IMR-90 (cell line): Measurements from ENCODE around the gene DOK4. TPM values are rescaled to one million over a fixed set of nuclear protein-coding genes. Genes with fewer than 3 reads are reported as not detected.

Experiments used
- ATAC-seq: fragments of 200-7000 bp; cut with Tn5 transposase; 2 replicates; pipeline ENCODE4 v1.9.1; 2020; ENCODE audit warnings: low read depth, mild to moderate bottlenecking, moderate library complexity
- BruUV-seq: library from RNA; stranded (reverse); fragments of 400-500 nt; replicated peaks from 2 replicates; lab custom pipeline; 2021; lab: Mats Ljungman, UMichigan
- CTCF ChIA-PET: fragments of 300-600 bp; formaldehyde crosslinking; extraction: SDS; loops from one replicate; lab custom pipeline; 2021; ENCODE audit warnings: antibody characterized with exemption; lab: Yijun Ruan, JAX
- POLR2A ChIA-PET: fragments of 300-600 bp; sonication (Branson Sonifier 250); formaldehyde crosslinking; loops from one replicate; lab custom pipeline; 2022; ENCODE audit warnings: antibody characterized with exemption; ENCODE audit not compliant: unreplicated experiment; lab: Charles Lee
- DNase-seq: peaks from one replicate; pipeline ENCODE4 v3.0.0; 2013
- H2AFZ ChIP-seq: replicated peaks from 2 replicates; pipeline ENCODE3; 2013; ENCODE audit warnings: low read length, mild to moderate bottlenecking; ENCODE audit not compliant: poor library complexity
- H2AK5ac ChIP-seq: 2 replicates; pipeline ENCODE4 v1.6.1; 2013; ENCODE audit warnings: low read depth, low read length, inconsistent platforms
- H2AK9ac ChIP-seq: replicated peaks from 2 replicates; pipeline ENCODE3; 2013; ENCODE audit warnings: mild to moderate bottlenecking, low read depth, low read length, moderate library complexity; ENCODE audit not compliant: poor library complexity
- H2BK120ac ChIP-seq: 2 replicates; pipeline ENCODE4 v1.6.1; 2013; ENCODE audit warnings: low read depth, low read length, inconsistent platforms
- H2BK15ac ChIP-seq: 3 replicates; pipeline ENCODE4 v1.6.1; 2013; ENCODE audit warnings: low read depth, low read length, inconsistent platforms
- H2BK20ac ChIP-seq: 2 replicates; pipeline ENCODE4 v1.6.1; 2013; ENCODE audit warnings: low read depth, mild to moderate bottlenecking, inconsistent platforms, low read length, moderate library complexity
- H2BK5ac ChIP-seq: 2 replicates; pipeline ENCODE4 v1.6.1; 2013; ENCODE audit warnings: mild to moderate bottlenecking, low read depth, low read length, inconsistent platforms; ENCODE audit not compliant: poor library complexity, severe bottlenecking
- H3K14ac ChIP-seq: replicated peaks from 2 replicates; pipeline ENCODE4 v1.6.1; 2013; ENCODE audit warnings: low read depth, low read length, inconsistent platforms
- H3K18ac ChIP-seq: 2 replicates; pipeline ENCODE4 v1.6.1; 2013; ENCODE audit warnings: low read depth, low read length, control low read depth
- H3K23ac ChIP-seq: 2 replicates; pipeline ENCODE4 v1.6.1; 2013; ENCODE audit warnings: low read depth, low read length, inconsistent platforms
- H3K27ac ChIP-seq: 2 replicates; pipeline ENCODE4 v1.5.1; 2013; ENCODE audit warnings: mild to moderate bottlenecking, control low read depth, low read length; ENCODE audit not compliant: insufficient read depth
- H3K27me3 ChIP-seq: 2 replicates; pipeline ENCODE4 v1.6.1; 2013; ENCODE audit warnings: low read length; ENCODE audit not compliant: control insufficient read depth, insufficient read depth
- H3K36me3 ChIP-seq: 2 replicates; pipeline ENCODE4 v1.6.1; 2013; ENCODE audit warnings: low read length, mixed read lengths; ENCODE audit not compliant: control insufficient read depth, insufficient read depth
- H3K4ac ChIP-seq: 2 replicates; pipeline ENCODE4 v1.6.1; 2013; ENCODE audit warnings: low read depth, low read length, inconsistent platforms
- H3K4me1 ChIP-seq: 2 replicates; pipeline ENCODE4 v1.6.1; 2013; ENCODE audit warnings: low read length, mixed read lengths; ENCODE audit not compliant: control insufficient read depth, insufficient read depth
- H3K4me2 ChIP-seq: 2 replicates; pipeline ENCODE4 v1.6.1; 2013; ENCODE audit warnings: low read depth, mild to moderate bottlenecking, control low read depth, low read length, moderate library complexity
- H3K4me3 ChIP-seq: 2 replicates; pipeline ENCODE4 v1.5.1; 2013; ENCODE audit warnings: low read depth, mild to moderate bottlenecking, control low read depth, low read length, moderate library complexity; ENCODE audit not compliant: insufficient read depth
- H3K56ac ChIP-seq: 2 replicates; pipeline ENCODE4 v1.6.1; 2013; ENCODE audit warnings: low read length, inconsistent platforms; ENCODE audit not compliant: insufficient read depth; ENCODE audit errors: extremely low read depth
- H3K79me1 ChIP-seq, 2 experiments: 2 replicates each; pipeline ENCODE4 v1.6.1; 2013; ENCODE audit warnings: low read length in 2 of 2, inconsistent platforms in 1 of 2, low read depth in 1 of 2
- H3K9ac ChIP-seq: 2 replicates; pipeline ENCODE4 v1.6.1; 2013; ENCODE audit warnings: low read depth, low read length, control low read depth
- H3K9me1 ChIP-seq: 2 replicates; pipeline ENCODE4 v1.6.1; 2013; ENCODE audit warnings: low read length, inconsistent platforms; ENCODE audit not compliant: insufficient read depth
- H3K9me3 ChIP-seq: 2 replicates; pipeline ENCODE4 v1.6.1; 2013; ENCODE audit warnings: low read length; ENCODE audit not compliant: control insufficient read depth, insufficient read depth
- H4K20me1 ChIP-seq: 2 replicates; pipeline ENCODE4 v1.6.1; 2013; ENCODE audit warnings: low read length, inconsistent platforms; ENCODE audit not compliant: insufficient read depth
- H4K5ac ChIP-seq: 2 replicates; pipeline ENCODE4 v1.6.1; 2013; ENCODE audit warnings: mild to moderate bottlenecking, low read depth, low read length, control low read depth
- H4K8ac ChIP-seq, 2 experiments: 2 replicates each; pipeline ENCODE4 v1.6.1; 2013; ENCODE audit warnings: low read depth in 2 of 2, low read length in 2 of 2, control low read depth in 1 of 2, inconsistent platforms in 1 of 2
- H4K91ac ChIP-seq: 2 replicates; pipeline ENCODE4 v1.6.1; 2013; ENCODE audit warnings: low read depth, low read length, inconsistent platforms; ENCODE audit not compliant: insufficient read depth
- BHLHE40 ChIP-seq: fragments of 150-350 bp; IDR thresholded peaks from 2 replicates; pipeline ENCODE4 v1.6.1; 2016; ENCODE audit warnings: mild to moderate bottlenecking, low read depth, low read length
- CEBPB ChIP-seq: IDR thresholded peaks from 2 replicates; pipeline ENCODE4 v1.6.1; 2012; ENCODE audit warnings: low read depth, low read length, improper control_type of control experiment
- CHD1 ChIP-seq: IDR thresholded peaks from 2 replicates; pipeline ENCODE4 v1.6.1; 2012; ENCODE audit warnings: low read depth, low read length, improper control_type of control experiment
- FOS ChIP-seq: fragments of 150-350 bp; IDR thresholded peaks from 2 replicates; pipeline ENCODE4 v1.6.1; 2016; ENCODE audit warnings: low read depth, low read length
- MAFK ChIP-seq: IDR thresholded peaks from 2 replicates; pipeline ENCODE4 v1.6.1; 2012; ENCODE audit warnings: low read depth, low read length, improper control_type of control experiment
- MAZ ChIP-seq: IDR thresholded peaks from 2 replicates; pipeline ENCODE4 v1.6.1; 2012; ENCODE audit warnings: low read depth, mild to moderate bottlenecking, low read length, improper control_type of control experiment, moderate library complexity, borderline replicate concordance
- MXI1 ChIP-seq: IDR thresholded peaks from 2 replicates; pipeline ENCODE4 v1.6.1; 2012; ENCODE audit warnings: low read depth, mild to moderate bottlenecking, low read length, moderate library complexity, borderline replicate concordance
- NFE2L2 ChIP-seq: fragments of 150-350 bp; IDR thresholded peaks from 2 replicates; pipeline ENCODE4 v1.6.1; 2016; ENCODE audit warnings: low read depth, mild to moderate bottlenecking, low read length
- POLR2A ChIP-seq: IDR thresholded peaks from 2 replicates; pipeline ENCODE4 v1.6.1; 2012; ENCODE audit warnings: mild to moderate bottlenecking, low read depth, low read length
- RAD21 ChIP-seq: IDR thresholded peaks from 2 replicates; pipeline ENCODE4 v1.6.1; 2012; ENCODE audit warnings: low read length, improper control_type of control experiment
- RCOR1 ChIP-seq: IDR thresholded peaks from 2 replicates; pipeline ENCODE4 v1.6.1; 2012; ENCODE audit warnings: mild to moderate bottlenecking, low read length, improper control_type of control experiment; ENCODE audit not compliant: insufficient replicate concordance
- RFX5 ChIP-seq: IDR thresholded peaks from 2 replicates; pipeline ENCODE4 v1.8.0; 2012; ENCODE audit warnings: low read depth, mild to moderate bottlenecking, low read length, moderate library complexity
- SMC3 ChIP-seq: fragments of 150-350 bp; IDR thresholded peaks from 2 replicates; pipeline ENCODE4 v1.6.1; 2016; ENCODE audit warnings: low read depth, mild to moderate bottlenecking, antibody characterized with exemption, low read length, moderate library complexity
- USF2 ChIP-seq: fragments of 150-350 bp; IDR thresholded peaks from 2 replicates; pipeline ENCODE4 v1.6.1; 2017; ENCODE audit warnings: mild to moderate bottlenecking, antibody characterized with exemption, low read length, low read depth
- WGBS, 2 experiments: methylation state at CpG; one replicate each; pipeline versions ENCODE4 v1.1.5 to v1.1.7; 2013; ENCODE audit warnings: missing lambda C conversion rate in 2 of 2; ENCODE audit not compliant: insufficient read length in 1 of 2; ENCODE audit errors: extremely low coverage in 2 of 2; 5-methylcytosine and 5-hydroxymethylcytosine counted together
- dilution Hi-C: fragments of 300-500 bp; cut with HindIII; formaldehyde crosslinking; loops from one replicate; pipeline ENCODE4 v1.14.3; 2018; ENCODE audit warnings: low sequenced_read_pairs; ENCODE audit not compliant: unreplicated experiment
- in situ Hi-C: fragments of 300-500 bp; cut with MboI; formaldehyde crosslinking; loops from 3 replicates; pipeline ENCODE4 v1.14.3; 2019; ENCODE audit warnings: low sequenced_read_pairs, inconsistent platforms, mixed read lengths
- intact Hi-C: fragments of 100-400 bp; cut with micrococcal nuclease; formaldehyde crosslinking; loops from 2 replicates; pipeline ENCODE4 v1.10.0; 2022
- polyA plus RNA-seq, 3 experiments: library from polyadenylated mRNA; depleted of rRNA; stranded (reverse); fragments of >200 nt; gene quantifications; 2 replicates each; pipeline ENCODE4 v1.2.3, GENCODE V29; 2012; ENCODE audit warnings: low replicate concordance in 1 of 3
- total RNA-seq: library from RNA; depleted of rRNA; stranded (reverse); fragments of >200 nt; gene quantifications from 2 replicates; pipeline ENCODE4 v1.2.3, GENCODE V29; 2012
- TF ChIP-seq, protein P1 (sequence below): fragments of 150-350 bp; IDR thresholded peaks from 2 replicates; pipeline ENCODE4 v1.6.1; 2016; ENCODE audit warnings: low read depth, mild to moderate bottlenecking, low read length, moderate library complexity, borderline replicate concordance
- TF ChIP-seq, protein P2 (sequence below): conservative IDR thresholded peaks from 2 replicates; pipeline ENCODE4 v1.5.1; 2012; ENCODE audit warnings: mild to moderate bottlenecking, low read depth, low read length, improper control_type of control experiment

Gene DOK4
- total and polyA plus RNA-seq, 2 of the 4 experiments (the other 2 are of a cell fraction): 22.0 to 25.9 TPM

DNA sequence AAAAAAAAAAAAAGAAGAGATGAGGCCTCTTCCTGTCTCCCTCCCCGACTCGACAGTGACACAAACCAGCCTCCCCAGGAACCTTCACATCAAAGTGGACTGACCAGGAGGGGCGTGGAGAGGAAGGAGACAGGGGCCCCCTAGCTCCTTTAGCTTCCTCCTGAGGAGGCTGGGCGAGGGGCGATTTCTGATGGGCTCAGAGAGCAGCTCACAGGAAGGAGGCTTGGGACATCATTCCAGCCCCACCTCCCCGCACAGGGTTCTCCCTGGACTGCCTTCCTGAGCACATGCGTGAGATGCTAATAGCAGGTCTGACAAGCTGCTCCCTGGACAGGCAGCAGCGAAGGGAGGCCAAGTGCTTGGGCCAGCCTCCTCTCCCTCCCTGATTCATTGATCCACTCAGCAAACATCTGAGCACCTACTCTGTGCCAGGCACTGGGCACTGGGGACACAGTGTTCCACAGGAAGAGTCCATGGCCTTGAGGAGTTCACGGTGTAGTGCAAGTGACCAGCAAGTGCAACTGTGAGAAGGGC is 14.4 kb upstream of the DOK4 start:
- H3K9me1 ChIP-seq: no peaks in the 10 kb centered on the region
- H3K4ac ChIP-seq: no peak overlapping the region
- no peaks in the 10 kb centered on the region for H3K4me1 ChIP-seq
- in situ Hi-C loops (no loop called here), dilution Hi-C loops (no loop called here), intact Hi-C loops (no loop called here)
- BruUV-seq: no TSS peak
- CTCF ChIA-PET: interaction anchor here (0.6 kb wide), 1 partner anchor 15 kb away, joined by 3 read pairs; the partner anchor contains the start of gene DOK4
- no peak overlapping the region for H2BK5ac ChIP-seq
- TF ChIP-seq BHLHE40: no peak
- TF ChIP-seq FOS: no peak
- no peak for TF ChIP-seq RAD21
- TF ChIP-seq, protein P1, sequence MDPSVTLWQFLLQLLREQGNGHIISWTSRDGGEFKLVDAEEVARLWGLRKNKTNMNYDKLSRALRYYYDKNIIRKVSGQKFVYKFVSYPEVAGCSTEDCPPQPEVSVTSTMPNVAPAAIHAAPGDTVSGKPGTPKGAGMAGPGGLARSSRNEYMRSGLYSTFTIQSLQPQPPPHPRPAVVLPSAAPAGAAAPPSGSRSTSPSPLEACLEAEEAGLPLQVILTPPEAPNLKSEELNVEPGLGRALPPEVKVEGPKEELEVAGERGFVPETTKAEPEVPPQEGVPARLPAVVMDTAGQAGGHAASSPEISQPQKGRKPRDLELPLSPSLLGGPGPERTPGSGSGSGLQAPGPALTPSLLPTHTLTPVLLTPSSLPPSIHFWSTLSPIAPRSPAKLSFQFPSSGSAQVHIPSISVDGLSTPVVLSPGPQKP: no peak
- TF ChIP-seq RCOR1: no peak
- no peak for TF ChIP-seq SMC3
- no peak for TF ChIP-seq NFE2L2
- TF ChIP-seq USF2: no peak
- TF ChIP-seq POLR2A: no peak
- TF ChIP-seq, protein P2, sequence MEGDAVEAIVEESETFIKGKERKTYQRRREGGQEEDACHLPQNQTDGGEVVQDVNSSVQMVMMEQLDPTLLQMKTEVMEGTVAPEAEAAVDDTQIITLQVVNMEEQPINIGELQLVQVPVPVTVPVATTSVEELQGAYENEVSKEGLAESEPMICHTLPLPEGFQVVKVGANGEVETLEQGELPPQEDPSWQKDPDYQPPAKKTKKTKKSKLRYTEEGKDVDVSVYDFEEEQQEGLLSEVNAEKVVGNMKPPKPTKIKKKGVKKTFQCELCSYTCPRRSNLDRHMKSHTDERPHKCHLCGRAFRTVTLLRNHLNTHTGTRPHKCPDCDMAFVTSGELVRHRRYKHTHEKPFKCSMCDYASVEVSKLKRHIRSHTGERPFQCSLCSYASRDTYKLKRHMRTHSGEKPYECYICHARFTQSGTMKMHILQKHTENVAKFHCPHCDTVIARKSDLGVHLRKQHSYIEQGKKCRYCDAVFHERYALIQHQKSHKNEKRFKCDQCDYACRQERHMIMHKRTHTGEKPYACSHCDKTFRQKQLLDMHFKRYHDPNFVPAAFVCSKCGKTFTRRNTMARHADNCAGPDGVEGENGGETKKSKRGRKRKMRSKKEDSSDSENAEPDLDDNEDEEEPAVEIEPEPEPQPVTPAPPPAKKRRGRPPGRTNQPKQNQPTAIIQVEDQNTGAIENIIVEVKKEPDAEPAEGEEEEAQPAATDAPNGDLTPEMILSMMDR: no peak
- TF ChIP-seq MAFK: no peak
- no peak for TF ChIP-seq CHD1
- TF ChIP-seq RFX5: no peak
- TF ChIP-seq CEBPB: no peak
- TF ChIP-seq MAZ: no peak
- TF ChIP-seq MXI1: no peak
- peak overlapping the region; percentile 61 for H2AK9ac ChIP-seq
- H3K4me3 ChIP-seq: no peak overlapping the region
- H3K27me3 ChIP-seq: peaks cover 67% of the 10 kb centered on the region
- no peaks in the 10 kb centered on the region for H4K20me1 ChIP-seq
- no peak overlapping the region for H3K9ac ChIP-seq
- H3K14ac ChIP-seq: no peak overlapping the region
- no peak overlapping the region for H4K5ac ChIP-seq
- no peak overlapping the region for H3K18ac ChIP-seq
- no peak overlapping the region for H3K56ac ChIP-seq
- no peak overlapping the region for H3K27ac ChIP-seq
- H3K79me1 ChIP-seq: no peaks in the 10 kb centered on the region
- ATAC-seq: no peak
- no peak overlapping the region for H2BK15ac ChIP-seq
- no peak overlapping the region for H4K8ac ChIP-seq
- peak overlapping the region; percentile 34 for H2AFZ ChIP-seq
- DNase-seq: no peak
- no peaks in the 10 kb centered on the region for H3K36me3 ChIP-seq
- H4K91ac ChIP-seq: no peak overlapping the region
- no peak overlapping the region for H3K23ac ChIP-seq
- H2BK20ac ChIP-seq: no peak overlapping the region
- H2BK120ac ChIP-seq: no peak overlapping the region
- POLR2A ChIA-PET: no interaction called here
- H3K4me2 ChIP-seq: no peak overlapping the region
- no peak overlapping the region for H2AK5ac ChIP-seq
- 60% methylated on average over 2 of the region's 9 CpGs; no CpG with 5 or more reads in 1 of the 2 experiments for WGBS, 2 experiments
- H3K9me3 ChIP-seq: no peaks in the 10 kb centered on the region
